ENCODE measurements around the gene NUP107. TPM values are rescaled to one million over a fixed set of nuclear protein-coding genes. Genes with fewer than 3 reads are reported as not detected.

NUP107 gene
- total and polyA plus RNA-seq, 8 donors, result 28.3 to 79.4 (median 77.4) TPM

DNA sequence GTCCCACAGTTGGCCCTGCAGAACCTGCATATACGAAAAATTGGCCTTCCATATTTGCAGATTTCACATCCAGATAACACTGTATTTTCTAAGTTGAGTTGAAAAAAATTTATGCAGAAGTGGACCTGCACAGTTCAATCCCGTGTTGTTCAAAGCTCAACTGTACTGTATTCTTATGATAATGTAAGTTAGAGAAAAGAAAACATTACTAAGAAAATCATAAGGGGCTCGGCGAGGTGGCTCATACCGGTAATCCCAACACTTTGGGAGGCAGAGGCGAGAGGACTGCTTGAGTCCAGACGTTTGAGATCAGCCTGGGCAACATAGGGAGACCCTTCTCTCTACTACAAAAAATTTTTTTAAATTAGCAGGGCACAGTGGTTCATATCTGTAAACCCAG lies 41.0 kb downstream of the NUP107 start:
- H3K4me1 ChIP-seq, result no peaks in the 10 kb centered on the region
- no peak overlapping the region for H3K4me3 ChIP-seq
- TF ChIP-seq, protein P1, sequence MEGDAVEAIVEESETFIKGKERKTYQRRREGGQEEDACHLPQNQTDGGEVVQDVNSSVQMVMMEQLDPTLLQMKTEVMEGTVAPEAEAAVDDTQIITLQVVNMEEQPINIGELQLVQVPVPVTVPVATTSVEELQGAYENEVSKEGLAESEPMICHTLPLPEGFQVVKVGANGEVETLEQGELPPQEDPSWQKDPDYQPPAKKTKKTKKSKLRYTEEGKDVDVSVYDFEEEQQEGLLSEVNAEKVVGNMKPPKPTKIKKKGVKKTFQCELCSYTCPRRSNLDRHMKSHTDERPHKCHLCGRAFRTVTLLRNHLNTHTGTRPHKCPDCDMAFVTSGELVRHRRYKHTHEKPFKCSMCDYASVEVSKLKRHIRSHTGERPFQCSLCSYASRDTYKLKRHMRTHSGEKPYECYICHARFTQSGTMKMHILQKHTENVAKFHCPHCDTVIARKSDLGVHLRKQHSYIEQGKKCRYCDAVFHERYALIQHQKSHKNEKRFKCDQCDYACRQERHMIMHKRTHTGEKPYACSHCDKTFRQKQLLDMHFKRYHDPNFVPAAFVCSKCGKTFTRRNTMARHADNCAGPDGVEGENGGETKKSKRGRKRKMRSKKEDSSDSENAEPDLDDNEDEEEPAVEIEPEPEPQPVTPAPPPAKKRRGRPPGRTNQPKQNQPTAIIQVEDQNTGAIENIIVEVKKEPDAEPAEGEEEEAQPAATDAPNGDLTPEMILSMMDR (IDR thresholded peaks at IDR 0.05), result no peak
- no peak for ATAC-seq
- DNase-seq, result no peak
- intact Hi-C loops (cut with DNase I), result no loop called here
- H3K9me3 ChIP-seq, result no peaks in the 10 kb centered on the region
- peaks cover 0 to 75% of the 10 kb centered on the region in 2 donors for H3K36me3 ChIP-seq
- H3K27me3 ChIP-seq, result no peaks in the 10 kb centered on the region
- H3K27ac ChIP-seq, result no peak overlapping the region

DNA sequence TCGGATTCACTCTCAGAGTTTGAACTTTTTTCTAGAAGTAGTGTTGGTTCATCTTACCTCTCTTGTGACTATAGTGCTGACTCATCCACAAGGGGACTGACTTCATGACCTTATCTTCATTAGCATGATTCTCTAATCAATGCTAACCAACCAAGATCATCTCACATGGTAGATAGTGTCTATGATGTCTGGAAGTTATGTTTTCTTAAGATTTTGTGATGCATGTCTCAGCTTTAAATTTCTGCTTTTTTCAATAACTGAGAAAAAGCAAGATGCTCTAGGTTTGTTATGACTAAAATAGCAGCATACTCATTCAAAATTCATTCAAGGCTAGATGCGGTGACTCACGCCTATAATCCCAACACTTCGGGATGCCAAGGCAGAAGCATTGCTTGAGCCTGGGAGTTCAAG lies 46.9 kb downstream of the NUP107 start:
- DNase-seq (no peak), ATAC-seq (no peak)
- H3K4me1 ChIP-seq, result no peaks in the 10 kb centered on the region
- no peak overlapping the region for H3K4me3 ChIP-seq
- intact Hi-C loops (cut with DNase I), result no loop called here
- no peaks in the 10 kb centered on the region for H3K9me3 ChIP-seq
- H3K27ac ChIP-seq, result no peak overlapping the region
- no peaks in the 10 kb centered on the region for H3K27me3 ChIP-seq
- peaks cover 0 to 78% of the 10 kb centered on the region in 2 donors for H3K36me3 ChIP-seq
- TF ChIP-seq, protein P1 (IDR thresholded peaks at IDR 0.05), result no peak

DNA sequence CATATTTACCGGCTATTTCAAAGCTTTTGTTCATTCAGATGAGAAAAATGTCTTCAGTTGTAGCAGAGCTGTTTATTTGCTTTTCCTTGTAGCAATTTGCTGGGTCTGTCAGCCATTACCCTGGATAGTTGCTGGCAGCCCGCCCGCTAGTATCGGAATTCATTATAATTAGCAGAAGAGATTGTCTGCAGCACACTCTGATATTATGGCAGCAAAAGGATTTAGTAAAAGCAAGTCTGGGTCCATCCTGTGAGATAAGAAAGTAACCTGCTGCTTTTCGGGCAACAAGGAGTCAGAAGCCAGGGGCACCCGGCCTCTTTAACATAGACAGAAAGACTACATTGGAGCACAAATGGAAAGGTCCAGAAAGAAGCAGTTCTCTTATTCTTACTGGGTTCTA lies 53.1 kb downstream of the NUP107 start:
- Histone ChIP-seq H3K27ac (no peak overlapping the region), H3K36me3 (peaks cover 0 to 48% of the 10 kb centered on the region in 2 donors), H3K27me3 (no peaks in the 10 kb centered on the region), H3K4me3 (no peak overlapping the region), H3K4me1 (peaks cover 0 to 8% of the 10 kb centered on the region in 2 donors), H3K9me3 (no peaks in the 10 kb centered on the region)
- ATAC-seq (no peak), DNase-seq (no peak)
- TF ChIP-seq, protein P1 (IDR thresholded peaks at IDR 0.05), result no peak
- intact Hi-C loops (cut with DNase I), result no loop called here

DNA sequence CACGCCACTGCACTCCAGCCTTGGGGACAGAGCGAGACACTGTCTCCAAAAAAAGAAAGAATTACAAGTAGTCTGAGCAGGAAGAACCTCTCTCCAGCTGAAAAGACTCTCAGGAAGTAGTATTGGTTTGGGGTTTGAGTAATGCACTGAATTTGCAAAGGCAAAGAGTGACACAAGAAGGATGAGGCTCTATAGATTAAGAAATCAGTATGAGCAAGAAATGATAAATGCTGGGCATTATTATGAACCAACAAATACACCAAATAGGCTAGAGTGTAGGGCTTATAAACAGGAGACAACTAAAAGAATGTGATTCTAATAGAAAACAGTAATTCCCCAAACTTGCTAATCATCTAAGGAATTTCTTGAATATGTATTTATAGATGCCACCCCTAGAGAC lies 56.6 kb downstream of the NUP107 start:
- intact Hi-C loops (cut with DNase I), result no loop called here
- H3K36me3 ChIP-seq, result peaks cover 0 to 23% of the 10 kb centered on the region in 2 donors
- ATAC-seq (no peak), DNase-seq (no peak)
- no peak overlapping the region for H3K4me3 ChIP-seq
- H3K9me3 ChIP-seq, result no peaks in the 10 kb centered on the region
- H3K4me1 ChIP-seq, result peaks cover 11 to 31% of the 10 kb centered on the region in 2 donors
- TF ChIP-seq, protein P1 (IDR thresholded peaks at IDR 0.05), result no peak
- peak overlapping the region in 1 of 2 donors; percentile 48 for H3K27ac ChIP-seq
- H3K27me3 ChIP-seq, result no peaks in the 10 kb centered on the region

DNA sequence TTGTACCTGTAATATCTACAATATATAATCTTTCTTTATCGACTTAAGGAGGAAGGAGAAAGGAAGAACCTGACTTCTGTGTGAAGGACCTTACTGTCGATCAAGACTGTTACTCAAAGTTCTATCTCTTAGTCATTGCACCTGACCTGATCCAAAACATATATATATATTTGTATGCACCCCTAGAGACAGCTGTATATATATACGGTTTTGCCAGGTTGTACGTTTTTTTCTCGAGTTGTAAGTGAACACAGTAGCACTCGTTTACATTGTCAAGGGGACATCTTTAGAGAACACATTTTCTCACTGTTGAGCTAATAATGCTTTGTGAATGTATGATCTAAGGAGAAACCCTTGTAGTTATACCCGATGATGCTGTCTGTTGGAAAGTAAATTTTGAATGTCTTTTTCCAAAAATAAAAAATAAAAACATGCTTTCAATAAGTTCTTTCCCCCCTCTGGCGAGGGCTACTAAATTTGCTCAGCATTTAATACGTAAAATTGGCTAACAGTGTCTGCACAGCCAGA lies 58.7 kb downstream of the NUP107 start:
- peaks cover 0 to 13% of the 10 kb centered on the region in 2 donors for H3K36me3 ChIP-seq
- H3K27me3 ChIP-seq, result no peaks in the 10 kb centered on the region
- intact Hi-C loops (cut with DNase I), result no loop called here
- H3K4me3 ChIP-seq, result peak overlapping the region; percentile 67 to 69
- TF ChIP-seq, protein P1 (IDR thresholded peaks at IDR 0.05), result no peak
- no peak for ATAC-seq
- no peak for DNase-seq
- peaks cover 11 to 40% of the 10 kb centered on the region in 2 donors for H3K4me1 ChIP-seq
- no peaks in the 10 kb centered on the region for H3K9me3 ChIP-seq
- H3K27ac ChIP-seq, result peak overlapping the region; percentile 79 to 86

Data from left lung (tissue), 10 donors.